GM19468 (cell line): ENCODE measurements around the gene NAV3.
"Not testable (repeated sequence)": the region's sequence is repeated elsewhere in the genome, so short reads cannot be mapped to it uniquely, and the experiment has no call there.

Source experiments
- ATAC-seq: cut with Tn5 transposase; IDR thresholded peaks from one replicate; pipeline ENCODE4 v1.9.1; 2021; ENCODE audit warnings: mild to moderate bottlenecking, moderate library complexity, moderate number of reproducible peaks; ENCODE audit not compliant: unreplicated experiment; ENCODE audit errors: extremely low read depth

NAV3 gene

GRCh38 chr12:78099806-78100205 lies 269.1 kb downstream of the NAV3 start:
- no peak for ATAC-seq

- no peak for ATAC-seq
Observed at GRCh38 chr12:78101113-78101876, 270.6 kb downstream of the NAV3 start.

GRCh38 chr12:78101946-78102635 lies 271.4 kb downstream of the NAV3 start:
- no peak for ATAC-seq

- not testable (repeated sequence) for ATAC-seq
Observed at GRCh38 chr12:78102801-78103200, 272.1 kb downstream of the NAV3 start.

GRCh38 chr12:78115889-78116288 lies 285.2 kb downstream of the NAV3 start:
- no peak for ATAC-seq

GRCh38 chr12:78118036-78118435 lies 287.3 kb downstream of the NAV3 start:
- no peak for ATAC-seq

- ATAC-seq = no peak
Observed at GRCh38 chr12:78118486-78118885, 287.8 kb downstream of the NAV3 start.

- ATAC-seq = no peak
Observed at GRCh38 chr12:78119351-78119918, 288.7 kb downstream of the NAV3 start.

- no peak for ATAC-seq
Observed at GRCh38 chr12:78120306-78120705, 289.6 kb downstream of the NAV3 start.

- no peak for ATAC-seq
Observed at GRCh38 chr12:78120866-78121560, 290.3 kb downstream of the NAV3 start.

- ATAC-seq = no peak
Observed at GRCh38 chr12:78121969-78122610, 291.4 kb downstream of the NAV3 start.

- no peak for ATAC-seq
Observed at GRCh38 chr12:78128211-78128610, 297.5 kb downstream of the NAV3 start.

GRCh38 chr12:78143717-78144116 lies 313.0 kb downstream of the NAV3 start:
- ATAC-seq = no peak

- ATAC-seq = no peak
Observed at GRCh38 chr12:78145398-78145797, 314.7 kb downstream of the NAV3 start.

- no peak for ATAC-seq
Observed at GRCh38 chr12:78146365-78146772, 315.7 kb downstream of the NAV3 start.

GRCh38 chr12:78149459-78149858 lies 318.8 kb downstream of the NAV3 start:
- ATAC-seq = no peak

GRCh38 chr12:78155546-78155945 lies 324.9 kb downstream of the NAV3 start:
- no peak for ATAC-seq

- ATAC-seq = no peak
Observed at GRCh38 chr12:78156751-78157150, 326.1 kb downstream of the NAV3 start.

GRCh38 chr12:78157199-78157598 lies 326.5 kb downstream of the NAV3 start:
- ATAC-seq = no peak

- no peak for ATAC-seq
Observed at GRCh38 chr12:78164154-78164553, 333.5 kb downstream of the NAV3 start.
